Stimulated activated CD8-positive, alpha-beta memory T cell treated with anti-CD3 and anti-CD28 coated beads, Interleukin-12 subunit alpha, Interleukin-12 subunit beta, amount 100 ng/mL, for 1 hour (primary cell): ENCODE measurements around the gene KCNIP4.

Experiments
- DNase-seq: peaks from one replicate; pipeline ENCODE4 v3.0.0-alpha.2; 2020; ENCODE audit warnings: low read depth

The KCNIP4 gene

GRCh38 chr4:21454831-21455230, 493.7 kb downstream of the KCNIP4 start:
- no peak for DNase-seq

- DNase-seq: no peak
These were observed 494.4 kb downstream of the KCNIP4 start for GRCh38 chr4:21454201-21454600.

GRCh38 chr4:21452931-21453330, 495.6 kb downstream of the KCNIP4 start:
- no peak for DNase-seq

- DNase-seq: no peak
These were observed 497.5 kb downstream of the KCNIP4 start for GRCh38 chr4:21451032-21451431.

- no peak for DNase-seq
These were observed 498.2 kb downstream of the KCNIP4 start for GRCh38 chr4:21450331-21450730.

- DNase-seq: no peak
These were observed 501.1 kb downstream of the KCNIP4 start for GRCh38 chr4:21447301-21448054.

GRCh38 chr4:21420166-21420565, 528.4 kb downstream of the KCNIP4 start:
- no peak for DNase-seq

- no peak for DNase-seq
These were observed 532.8 kb downstream of the KCNIP4 start for GRCh38 chr4:21415728-21416127.

- DNase-seq: no peak
These were observed 534.7 kb downstream of the KCNIP4 start for GRCh38 chr4:21413807-21414370.

- no peak for DNase-seq
These were observed 537.5 kb downstream of the KCNIP4 start for GRCh38 chr4:21411086-21411485.

- DNase-seq: no peak
These were observed 538.2 kb downstream of the KCNIP4 start for GRCh38 chr4:21410372-21410771.

GRCh38 chr4:21387683-21388082, 560.9 kb downstream of the KCNIP4 start:
- no peak for DNase-seq

- no peak for DNase-seq
These were observed 562.3 kb downstream of the KCNIP4 start for GRCh38 chr4:21386166-21386780.

GRCh38 chr4:21385706-21386105, 562.9 kb downstream of the KCNIP4 start:
- no peak for DNase-seq

GRCh38 chr4:21384609-21385008, 564.0 kb downstream of the KCNIP4 start:
- no peak for DNase-seq

- DNase-seq: no peak
These were observed 567.7 kb downstream of the KCNIP4 start for GRCh38 chr4:21380861-21381260.

- no peak for DNase-seq
These were observed 571.5 kb downstream of the KCNIP4 start for GRCh38 chr4:21377046-21377445.

- DNase-seq: no peak
These were observed 572.4 kb downstream of the KCNIP4 start for GRCh38 chr4:21376176-21376575.

- DNase-seq: no peak
These were observed 573.8 kb downstream of the KCNIP4 start for GRCh38 chr4:21374641-21375368.

GRCh38 chr4:21367567-21367966, 581.0 kb downstream of the KCNIP4 start:
- DNase-seq: no peak

- DNase-seq: no peak
These were observed 581.7 kb downstream of the KCNIP4 start for GRCh38 chr4:21366840-21367239.

GRCh38 chr4:21366312-21366711, 582.3 kb downstream of the KCNIP4 start:
- no peak for DNase-seq

- no peak for DNase-seq
These were observed 584.9 kb downstream of the KCNIP4 start for GRCh38 chr4:21363701-21364100.
